Thyroid gland (tissue), 4 donors: ENCODE results near the gene FBXO44.

Experiments
- CTCF ChIP-seq, 6 experiments: fragments of 200-600 bp in 3 of 6; fragments of 450-650 bp in 3 of 6; sonication (generic) in 3 of 6; IDR thresholded peaks; one replicate each; pipeline ENCODE4 v1.5.1; 2016 to 2019; ENCODE audit warnings: antibody characterized with exemption in 6 of 6, mild to moderate bottlenecking in 2 of 6, inconsistent platforms in 1 of 6, moderate library complexity in 1 of 6
- POLR2A ChIP-seq, 2 donors: fragments of 450-650 bp; IDR thresholded peaks; one replicate each; pipeline ENCODE4 v1.6.1; 2017; ENCODE audit warnings: antibody characterized with exemption in 2 of 2, mild to moderate bottlenecking in 2 of 2, moderate library complexity in 1 of 2

GRCh38 chr1:11647333-11647732 is 7.3 kb upstream of the FBXO44 start:
- TF ChIP-seq POLR2A (IDR thresholded peaks at IDR 0.05) (no peak), CTCF (IDR thresholded peaks at IDR 0.05) (no peak)
